Measurements from ENCODE around the gene CDK11B.

The CDK11B gene

GRCh38 chr1:1687846-1688245 is 29.0 kb upstream of the CDK11B start:
- TF ChIP-seq CTCF (IDR thresholded peaks at IDR 0.05; ENCODE audit: borderline replicate concordance, insufficient read depth, low read depth, low read length) = no peak
- no peak overlapping the region for H3K4me3 ChIP-seq (ENCODE audit: low read depth, low read length)

- no peak for TF ChIP-seq CTCF (IDR thresholded peaks at IDR 0.05; ENCODE audit: borderline replicate concordance, insufficient read depth, low read depth, low read length)
- no peak overlapping the region for H3K4me3 ChIP-seq (ENCODE audit: low read depth, low read length)
These were observed 25.4 kb upstream of the CDK11B start for GRCh38 chr1:1684031-1684681.

GRCh38 chr1:1683104-1683905 is 24.5 kb upstream of the CDK11B start:
- TF ChIP-seq CTCF (IDR thresholded peaks at IDR 0.05; ENCODE audit: borderline replicate concordance, insufficient read depth, low read depth, low read length) = no peak
- no peak overlapping the region for H3K4me3 ChIP-seq (ENCODE audit: low read depth, low read length)

- no peak overlapping the region for H3K4me3 ChIP-seq (ENCODE audit: low read depth, low read length)
- TF ChIP-seq CTCF (IDR thresholded peaks at IDR 0.05; ENCODE audit: borderline replicate concordance, insufficient read depth, low read depth, low read length) = no peak
These were observed 22.1 kb upstream of the CDK11B start for GRCh38 chr1:1680912-1681273.

GRCh38 chr1:1680031-1680911 is 21.5 kb upstream of the CDK11B start:
- no peak overlapping the region for H3K4me3 ChIP-seq (ENCODE audit: low read depth, low read length)
- TF ChIP-seq CTCF (IDR thresholded peaks at IDR 0.05; ENCODE audit: borderline replicate concordance, insufficient read depth, low read depth, low read length) = no peak

GRCh38 chr1:1678581-1679380 is 20.0 kb upstream of the CDK11B start:
- peak; percentile 66 for TF ChIP-seq CTCF (IDR thresholded peaks at IDR 0.05; ENCODE audit: borderline replicate concordance, insufficient read depth, low read depth, low read length)
- H3K4me3 ChIP-seq (ENCODE audit: low read depth, low read length) = peak overlapping the region; percentile 2
